ENCODE measurements around the gene DCAF12.

- TF ChIP-seq TEAD4 (IDR thresholded peaks at IDR 0.05): no peak
- TF ChIP-seq RAD21 (IDR thresholded peaks at IDR 0.05; ENCODE audit: low read depth): no peak
- TF ChIP-seq, protein P1, sequence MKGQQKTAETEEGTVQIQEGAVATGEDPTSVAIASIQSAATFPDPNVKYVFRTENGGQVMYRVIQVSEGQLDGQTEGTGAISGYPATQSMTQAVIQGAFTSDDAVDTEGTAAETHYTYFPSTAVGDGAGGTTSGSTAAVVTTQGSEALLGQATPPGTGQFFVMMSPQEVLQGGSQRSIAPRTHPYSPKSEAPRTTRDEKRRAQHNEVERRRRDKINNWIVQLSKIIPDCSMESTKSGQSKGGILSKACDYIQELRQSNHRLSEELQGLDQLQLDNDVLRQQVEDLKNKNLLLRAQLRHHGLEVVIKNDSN (IDR thresholded peaks at IDR 0.05): no peak
- TF ChIP-seq, protein P2, sequence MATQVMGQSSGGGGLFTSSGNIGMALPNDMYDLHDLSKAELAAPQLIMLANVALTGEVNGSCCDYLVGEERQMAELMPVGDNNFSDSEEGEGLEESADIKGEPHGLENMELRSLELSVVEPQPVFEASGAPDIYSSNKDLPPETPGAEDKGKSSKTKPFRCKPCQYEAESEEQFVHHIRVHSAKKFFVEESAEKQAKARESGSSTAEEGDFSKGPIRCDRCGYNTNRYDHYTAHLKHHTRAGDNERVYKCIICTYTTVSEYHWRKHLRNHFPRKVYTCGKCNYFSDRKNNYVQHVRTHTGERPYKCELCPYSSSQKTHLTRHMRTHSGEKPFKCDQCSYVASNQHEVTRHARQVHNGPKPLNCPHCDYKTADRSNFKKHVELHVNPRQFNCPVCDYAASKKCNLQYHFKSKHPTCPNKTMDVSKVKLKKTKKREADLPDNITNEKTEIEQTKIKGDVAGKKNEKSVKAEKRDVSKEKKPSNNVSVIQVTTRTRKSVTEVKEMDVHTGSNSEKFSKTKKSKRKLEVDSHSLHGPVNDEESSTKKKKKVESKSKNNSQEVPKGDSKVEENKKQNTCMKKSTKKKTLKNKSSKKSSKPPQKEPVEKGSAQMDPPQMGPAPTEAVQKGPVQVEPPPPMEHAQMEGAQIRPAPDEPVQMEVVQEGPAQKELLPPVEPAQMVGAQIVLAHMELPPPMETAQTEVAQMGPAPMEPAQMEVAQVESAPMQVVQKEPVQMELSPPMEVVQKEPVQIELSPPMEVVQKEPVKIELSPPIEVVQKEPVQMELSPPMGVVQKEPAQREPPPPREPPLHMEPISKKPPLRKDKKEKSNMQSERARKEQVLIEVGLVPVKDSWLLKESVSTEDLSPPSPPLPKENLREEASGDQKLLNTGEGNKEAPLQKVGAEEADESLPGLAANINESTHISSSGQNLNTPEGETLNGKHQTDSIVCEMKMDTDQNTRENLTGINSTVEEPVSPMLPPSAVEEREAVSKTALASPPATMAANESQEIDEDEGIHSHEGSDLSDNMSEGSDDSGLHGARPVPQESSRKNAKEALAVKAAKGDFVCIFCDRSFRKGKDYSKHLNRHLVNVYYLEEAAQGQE (IDR thresholded peaks at IDR 0.05; ENCODE audit: low read depth): no peak
- no peak for TF ChIP-seq FOXM1 (IDR thresholded peaks at IDR 0.05; ENCODE audit: borderline replicate concordance, low read depth)
- TF ChIP-seq CREB1 (IDR thresholded peaks at IDR 0.05; ENCODE audit: low read depth): no peak
- no peak for TF ChIP-seq ZBTB7A (IDR thresholded peaks at IDR 0.05; ENCODE audit: low read depth)
- no peak for TF ChIP-seq EGR1 (IDR thresholded peaks at IDR 0.05)
- TF ChIP-seq MAX (IDR thresholded peaks at IDR 0.05): no peak
- TF ChIP-seq EP300 (IDR thresholded peaks at IDR 0.05; ENCODE audit: borderline replicate concordance): no peak
- no peak for TF ChIP-seq TAF1 (IDR thresholded peaks at IDR 0.05; ENCODE audit: low read depth)
- no peak for TF ChIP-seq YY1 (IDR thresholded peaks at IDR 0.05; ENCODE audit: low read depth)
Observed at GRCh38 chr9:34084562-34084961, 41.9 kb downstream of the DCAF12 start.
